Measurements from ENCODE around the gene RNF213.

The RNF213 gene

DNA sequence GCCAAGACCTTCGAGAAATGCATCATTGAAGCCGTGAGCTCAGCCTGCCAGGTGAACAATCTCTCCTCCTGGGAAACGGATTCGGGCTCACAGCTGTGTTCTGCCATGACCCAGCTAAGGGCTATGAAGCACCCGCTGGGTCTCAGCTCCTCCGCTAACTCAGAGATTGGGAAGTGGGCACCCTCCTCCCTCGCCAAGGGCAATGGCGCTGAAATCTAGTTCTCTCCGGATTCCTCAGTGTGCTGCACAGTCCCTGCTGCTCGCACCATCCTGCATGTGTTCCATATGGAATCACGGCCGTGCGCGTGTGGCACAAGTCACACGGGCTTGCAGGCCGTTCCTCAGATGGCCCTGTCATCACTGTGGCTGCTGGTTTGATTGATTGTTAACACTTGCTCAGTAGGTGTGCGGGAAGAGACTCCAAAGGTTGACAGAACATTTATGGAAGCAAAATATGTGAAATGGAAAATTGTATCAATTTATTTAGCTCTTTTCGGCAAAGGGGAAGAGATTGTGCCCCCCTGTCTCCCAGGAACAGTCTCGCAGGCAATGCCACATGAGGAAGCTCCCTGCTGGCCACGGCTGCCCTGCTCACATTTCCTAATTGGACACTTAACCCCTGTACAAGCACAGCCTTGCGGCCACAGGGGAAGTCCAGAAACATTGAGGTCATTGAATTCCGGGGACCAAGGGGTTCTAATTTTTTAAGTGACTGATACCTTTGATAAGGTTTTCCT is 58.8 kb downstream of the RNF213 start:
- no peaks in the 10 kb centered on the region for H3K9me3 ChIP-seq (ENCODE audit: insufficient read depth, low read length)
- H3K79me2 ChIP-seq (ENCODE audit: low read length): peaks cover 16% of the 10 kb centered on the region
- H4K20me1 ChIP-seq (ENCODE audit: insufficient read depth, low read length): peaks cover 50% of the 10 kb centered on the region
- H3K27me3 ChIP-seq (ENCODE audit: low read depth, low read length): no peaks in the 10 kb centered on the region
- TF ChIP-seq EZH2phosphoT487 (IDR thresholded peaks at IDR 0.05; ENCODE audit: low read depth): no peak
- TF ChIP-seq CTCF (IDR thresholded peaks at IDR 0.05; ENCODE audit: low read depth, low read length): no peak
- no peak overlapping the region for H2AFZ ChIP-seq (ENCODE audit: low read depth, low read length)
- no peak overlapping the region for H3K9ac ChIP-seq (ENCODE audit: low read length)
- H3K4me2 ChIP-seq (ENCODE audit: low read length): no peak overlapping the region
- H3K36me3 ChIP-seq (replicated peaks; ENCODE audit: low read depth, low read length): peaks cover 68% of the 10 kb centered on the region
- no peaks in the 10 kb centered on the region for H3K4me1 ChIP-seq (ENCODE audit: low read length)
- no peak overlapping the region for H3K4me3 ChIP-seq (ENCODE audit: low read length)
- H3K27ac ChIP-seq (ENCODE audit: low read length): no peak overlapping the region

GRCh38 chr17:80319999-80320344 is 59.3 kb downstream of the RNF213 start:
- Histone ChIP-seq H2AFZ (ENCODE audit: low read depth, low read length) (no peak overlapping the region), H3K27ac (ENCODE audit: low read length) (no peak overlapping the region), H3K36me3 (replicated peaks; ENCODE audit: low read depth, low read length) (peaks cover 73% of the 10 kb centered on the region), H3K9ac (ENCODE audit: low read length) (no peak overlapping the region), H3K27me3 (ENCODE audit: low read depth, low read length) (no peaks in the 10 kb centered on the region), H3K9me3 (ENCODE audit: insufficient read depth, low read length) (no peaks in the 10 kb centered on the region), H3K79me2 (ENCODE audit: low read length) (peaks cover 16% of the 10 kb centered on the region), H3K4me1 (ENCODE audit: low read length) (no peaks in the 10 kb centered on the region), H3K4me3 (ENCODE audit: low read length) (no peak overlapping the region), H3K4me2 (ENCODE audit: low read length) (no peak overlapping the region), H4K20me1 (ENCODE audit: insufficient read depth, low read length) (peaks cover 52% of the 10 kb centered on the region)
- TF ChIP-seq CTCF (IDR thresholded peaks at IDR 0.05; ENCODE audit: low read depth, low read length): no peak
- TF ChIP-seq EZH2phosphoT487 (IDR thresholded peaks at IDR 0.05; ENCODE audit: low read depth): no peak

DNA sequence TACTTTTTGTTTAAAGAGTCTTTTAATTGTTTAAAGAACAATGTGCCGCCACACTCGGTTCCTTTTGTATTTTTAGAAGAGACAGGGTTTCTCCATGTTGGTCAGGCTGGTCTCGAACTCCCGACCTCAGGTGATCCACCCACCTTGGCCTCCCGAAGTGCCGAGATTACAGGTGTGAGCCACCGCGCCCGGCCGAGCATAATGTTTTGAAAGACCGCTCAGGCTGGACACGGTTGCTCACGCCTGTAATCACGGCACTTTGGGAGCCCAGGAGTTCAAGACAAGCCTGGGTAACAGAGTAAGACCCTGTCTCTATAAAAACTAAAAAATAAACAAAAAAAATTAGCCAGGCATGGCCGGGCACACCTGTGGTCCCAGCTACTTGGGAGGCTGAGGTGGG is 59.8 kb downstream of the RNF213 start:
- Histone ChIP-seq H2AFZ (ENCODE audit: low read depth, low read length) (no peak overlapping the region), H4K20me1 (ENCODE audit: insufficient read depth, low read length) (peaks cover 53% of the 10 kb centered on the region), H3K4me3 (ENCODE audit: low read length) (no peak overlapping the region), H3K27ac (ENCODE audit: low read length) (no peak overlapping the region), H3K4me1 (ENCODE audit: low read length) (no peaks in the 10 kb centered on the region), H3K79me2 (ENCODE audit: low read length) (peaks cover 16% of the 10 kb centered on the region), H3K9me3 (ENCODE audit: insufficient read depth, low read length) (no peaks in the 10 kb centered on the region), H3K9ac (ENCODE audit: low read length) (no peak overlapping the region), H3K27me3 (ENCODE audit: low read depth, low read length) (no peaks in the 10 kb centered on the region), H3K4me2 (ENCODE audit: low read length) (no peak overlapping the region), H3K36me3 (replicated peaks; ENCODE audit: low read depth, low read length) (peaks cover 78% of the 10 kb centered on the region)
- no peak for TF ChIP-seq EZH2phosphoT487 (IDR thresholded peaks at IDR 0.05; ENCODE audit: low read depth)
- TF ChIP-seq CTCF (IDR thresholded peaks at IDR 0.05; ENCODE audit: low read depth, low read length): no peak

- Histone ChIP-seq H3K36me3 (replicated peaks; ENCODE audit: low read depth, low read length) (peaks cover 81% of the 10 kb centered on the region), H4K20me1 (ENCODE audit: insufficient read depth, low read length) (peaks cover 44% of the 10 kb centered on the region), H3K9ac (ENCODE audit: low read length) (no peak overlapping the region), H3K79me2 (ENCODE audit: low read length) (peaks cover 16% of the 10 kb centered on the region), H2AFZ (ENCODE audit: low read depth, low read length) (no peak overlapping the region), H3K9me3 (ENCODE audit: insufficient read depth, low read length) (no peaks in the 10 kb centered on the region), H3K4me2 (ENCODE audit: low read length) (no peak overlapping the region), H3K27me3 (ENCODE audit: low read depth, low read length) (no peaks in the 10 kb centered on the region), H3K27ac (ENCODE audit: low read length) (no peak overlapping the region), H3K4me1 (ENCODE audit: low read length) (no peaks in the 10 kb centered on the region), H3K4me3 (ENCODE audit: low read length) (no peak overlapping the region)
- no peak for TF ChIP-seq CTCF (IDR thresholded peaks at IDR 0.05; ENCODE audit: low read depth, low read length)
- no peak for TF ChIP-seq EZH2phosphoT487 (IDR thresholded peaks at IDR 0.05; ENCODE audit: low read depth)
Observed at GRCh38 chr17:80322864-80323263, 62.2 kb downstream of the RNF213 start.

Measured in OCI-LY3 (cell line).